ENCODE measurements around the gene PRR19. TPM values are rescaled to one million over a fixed set of nuclear protein-coding genes. Genes with fewer than 3 reads are reported as not detected.

The PRR19 gene
- polyA plus RNA-seq, 1 donor from 2014 or later: 2.4 TPM

DNA sequence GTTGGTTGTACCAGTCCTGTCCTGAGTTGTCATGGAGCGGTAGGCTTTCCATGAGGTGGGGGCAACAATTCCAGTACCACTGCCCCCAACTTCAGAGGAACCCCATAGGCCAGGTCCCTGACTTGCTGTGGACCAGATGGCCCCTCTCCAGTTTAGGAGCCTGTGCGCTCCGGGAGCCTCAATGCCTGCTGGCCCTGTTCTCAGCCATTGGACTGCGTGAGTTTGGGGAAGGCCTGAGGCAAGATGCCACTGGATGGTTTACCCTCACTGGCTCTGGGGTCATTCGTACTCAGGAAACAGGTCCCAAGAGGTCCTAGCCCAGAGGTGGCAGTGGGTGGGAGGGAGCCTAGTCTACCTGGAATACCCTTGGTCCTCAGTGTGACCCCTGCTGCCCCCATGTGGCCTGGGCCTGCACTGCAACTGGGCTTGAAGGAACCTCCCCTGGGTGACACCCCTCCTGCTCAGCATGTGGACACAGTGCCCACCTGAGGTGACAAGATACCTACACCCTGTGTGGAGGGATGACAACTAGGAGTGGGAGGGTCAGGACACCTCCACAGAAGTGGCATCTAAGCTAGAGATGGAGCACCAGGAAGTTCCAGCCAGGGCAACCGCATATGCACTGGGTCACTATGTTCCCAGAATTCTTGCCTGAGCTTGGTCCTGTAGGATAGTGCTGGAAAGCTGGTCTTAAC lies 6.0 kb upstream of the PRR19 start:
- Histone ChIP-seq H3K27me3 (ENCODE audit: insufficient read depth, low read depth, low read length) (no peaks in the 10 kb centered on the region), H3K4me2 (ENCODE audit: low read length) (no peak overlapping the region), H4K20me1 (ENCODE audit: insufficient read depth) (peaks cover 14% of the 10 kb centered on the region), H3K4me3 (ENCODE audit: low read length) (no peak overlapping the region), H3F3A (ENCODE audit: insufficient read depth, low read length, poor library complexity, severe bottlenecking) (no peaks in the 10 kb centered on the region), H3K9ac (ENCODE audit: low read length) (no peak overlapping the region), H3K9me2 (ENCODE audit: insufficient read depth, low read length) (no peaks in the 10 kb centered on the region), H3K27ac (ENCODE audit: low read length) (peak overlapping the region; percentile 29), H2AFZ (ENCODE audit: low read depth, low read length) (no peak overlapping the region), H3K79me2 (replicated peaks; ENCODE audit: insufficient read depth, low read length) (peaks cover 14% of the 10 kb centered on the region), H3K9me3 (ENCODE audit: low read length) (no peaks in the 10 kb centered on the region), H3K36me3 (ENCODE audit: insufficient read depth, low read length) (peaks cover 6% of the 10 kb centered on the region)
- no peak for TF ChIP-seq TAF1 (IDR thresholded peaks at IDR 0.05; ENCODE audit: low read depth)
- peak; percentile 63 for TF ChIP-seq RAD21 (conservative IDR thresholded peaks at IDR 0.05)
- peak; percentile 69 for TF ChIP-seq SMC3 (conservative IDR thresholded peaks at IDR 0.05; ENCODE audit: poor library complexity)
- peak; percentile 27 for TF ChIP-seq POLR2AphosphoS5 (IDR thresholded peaks at IDR 0.05)
- TF ChIP-seq EZH2 (IDR thresholded peaks at IDR 0.05; ENCODE audit: borderline replicate concordance, insufficient read depth, low read length, poor library complexity, severe bottlenecking): no peak
- no peak for TF ChIP-seq MXI1 (conservative IDR thresholded peaks at IDR 0.05; ENCODE audit: poor library complexity, severe bottlenecking)
- TF ChIP-seq, protein P1, sequence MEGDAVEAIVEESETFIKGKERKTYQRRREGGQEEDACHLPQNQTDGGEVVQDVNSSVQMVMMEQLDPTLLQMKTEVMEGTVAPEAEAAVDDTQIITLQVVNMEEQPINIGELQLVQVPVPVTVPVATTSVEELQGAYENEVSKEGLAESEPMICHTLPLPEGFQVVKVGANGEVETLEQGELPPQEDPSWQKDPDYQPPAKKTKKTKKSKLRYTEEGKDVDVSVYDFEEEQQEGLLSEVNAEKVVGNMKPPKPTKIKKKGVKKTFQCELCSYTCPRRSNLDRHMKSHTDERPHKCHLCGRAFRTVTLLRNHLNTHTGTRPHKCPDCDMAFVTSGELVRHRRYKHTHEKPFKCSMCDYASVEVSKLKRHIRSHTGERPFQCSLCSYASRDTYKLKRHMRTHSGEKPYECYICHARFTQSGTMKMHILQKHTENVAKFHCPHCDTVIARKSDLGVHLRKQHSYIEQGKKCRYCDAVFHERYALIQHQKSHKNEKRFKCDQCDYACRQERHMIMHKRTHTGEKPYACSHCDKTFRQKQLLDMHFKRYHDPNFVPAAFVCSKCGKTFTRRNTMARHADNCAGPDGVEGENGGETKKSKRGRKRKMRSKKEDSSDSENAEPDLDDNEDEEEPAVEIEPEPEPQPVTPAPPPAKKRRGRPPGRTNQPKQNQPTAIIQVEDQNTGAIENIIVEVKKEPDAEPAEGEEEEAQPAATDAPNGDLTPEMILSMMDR (IDR thresholded peaks at IDR 0.05; ENCODE audit: poor library complexity, severe bottlenecking): peak; percentile 86
- TF ChIP-seq, protein P2, sequence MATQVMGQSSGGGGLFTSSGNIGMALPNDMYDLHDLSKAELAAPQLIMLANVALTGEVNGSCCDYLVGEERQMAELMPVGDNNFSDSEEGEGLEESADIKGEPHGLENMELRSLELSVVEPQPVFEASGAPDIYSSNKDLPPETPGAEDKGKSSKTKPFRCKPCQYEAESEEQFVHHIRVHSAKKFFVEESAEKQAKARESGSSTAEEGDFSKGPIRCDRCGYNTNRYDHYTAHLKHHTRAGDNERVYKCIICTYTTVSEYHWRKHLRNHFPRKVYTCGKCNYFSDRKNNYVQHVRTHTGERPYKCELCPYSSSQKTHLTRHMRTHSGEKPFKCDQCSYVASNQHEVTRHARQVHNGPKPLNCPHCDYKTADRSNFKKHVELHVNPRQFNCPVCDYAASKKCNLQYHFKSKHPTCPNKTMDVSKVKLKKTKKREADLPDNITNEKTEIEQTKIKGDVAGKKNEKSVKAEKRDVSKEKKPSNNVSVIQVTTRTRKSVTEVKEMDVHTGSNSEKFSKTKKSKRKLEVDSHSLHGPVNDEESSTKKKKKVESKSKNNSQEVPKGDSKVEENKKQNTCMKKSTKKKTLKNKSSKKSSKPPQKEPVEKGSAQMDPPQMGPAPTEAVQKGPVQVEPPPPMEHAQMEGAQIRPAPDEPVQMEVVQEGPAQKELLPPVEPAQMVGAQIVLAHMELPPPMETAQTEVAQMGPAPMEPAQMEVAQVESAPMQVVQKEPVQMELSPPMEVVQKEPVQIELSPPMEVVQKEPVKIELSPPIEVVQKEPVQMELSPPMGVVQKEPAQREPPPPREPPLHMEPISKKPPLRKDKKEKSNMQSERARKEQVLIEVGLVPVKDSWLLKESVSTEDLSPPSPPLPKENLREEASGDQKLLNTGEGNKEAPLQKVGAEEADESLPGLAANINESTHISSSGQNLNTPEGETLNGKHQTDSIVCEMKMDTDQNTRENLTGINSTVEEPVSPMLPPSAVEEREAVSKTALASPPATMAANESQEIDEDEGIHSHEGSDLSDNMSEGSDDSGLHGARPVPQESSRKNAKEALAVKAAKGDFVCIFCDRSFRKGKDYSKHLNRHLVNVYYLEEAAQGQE (IDR thresholded peaks at IDR 0.05; ENCODE audit: borderline replicate concordance): no peak
- TF ChIP-seq EP300 (conservative IDR thresholded peaks at IDR 0.05; ENCODE audit: poor library complexity, severe bottlenecking): no peak

DNA sequence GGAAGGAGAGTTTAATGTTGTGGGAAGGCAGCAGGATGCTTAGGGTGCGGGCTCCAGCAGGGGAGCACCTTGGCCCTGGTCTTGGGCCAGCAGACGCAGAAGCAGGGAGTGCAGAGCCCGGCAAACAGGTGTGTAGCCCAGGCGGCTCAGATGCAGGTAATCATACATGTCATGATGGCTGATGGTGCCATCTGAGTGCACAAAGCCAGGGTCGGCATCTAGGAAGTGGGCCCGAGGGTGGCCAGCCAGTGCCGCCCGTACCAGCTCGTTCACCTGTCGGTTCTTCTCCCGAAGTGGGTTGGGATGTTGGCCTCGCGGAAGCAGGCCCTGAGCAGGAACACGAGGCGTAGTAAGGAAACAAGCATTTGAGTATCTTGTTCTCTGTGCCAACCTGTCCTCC lies 4.9 kb upstream of the PRR19 start:
- Histone ChIP-seq H3K79me2 (replicated peaks; ENCODE audit: insufficient read depth, low read length) (peaks cover 25% of the 10 kb centered on the region), H3K4me2 (ENCODE audit: low read length) (no peak overlapping the region), H3K9me2 (ENCODE audit: insufficient read depth, low read length) (no peaks in the 10 kb centered on the region), H3K9me3 (ENCODE audit: low read length) (no peaks in the 10 kb centered on the region), H3K9ac (ENCODE audit: low read length) (no peak overlapping the region), H3K27ac (ENCODE audit: low read length) (no peak overlapping the region), H3F3A (ENCODE audit: insufficient read depth, low read length, poor library complexity, severe bottlenecking) (no peaks in the 10 kb centered on the region), H3K36me3 (ENCODE audit: insufficient read depth, low read length) (no peaks in the 10 kb centered on the region), H4K20me1 (ENCODE audit: insufficient read depth) (peaks cover 14% of the 10 kb centered on the region), H3K4me3 (ENCODE audit: low read length) (no peak overlapping the region), H3K27me3 (ENCODE audit: insufficient read depth, low read depth, low read length) (no peaks in the 10 kb centered on the region), H2AFZ (ENCODE audit: low read depth, low read length) (no peak overlapping the region)
- no peak for TF ChIP-seq POLR2AphosphoS5 (IDR thresholded peaks at IDR 0.05)
- TF ChIP-seq RAD21 (conservative IDR thresholded peaks at IDR 0.05): no peak
- TF ChIP-seq, protein P2 (IDR thresholded peaks at IDR 0.05; ENCODE audit: borderline replicate concordance): no peak
- no peak for TF ChIP-seq EZH2 (IDR thresholded peaks at IDR 0.05; ENCODE audit: borderline replicate concordance, insufficient read depth, low read length, poor library complexity, severe bottlenecking)
- TF ChIP-seq TAF1 (IDR thresholded peaks at IDR 0.05; ENCODE audit: low read depth): no peak
- TF ChIP-seq, protein P1 (IDR thresholded peaks at IDR 0.05; ENCODE audit: poor library complexity, severe bottlenecking): no peak
- TF ChIP-seq EP300 (conservative IDR thresholded peaks at IDR 0.05; ENCODE audit: poor library complexity, severe bottlenecking): no peak
- no peak for TF ChIP-seq SMC3 (conservative IDR thresholded peaks at IDR 0.05; ENCODE audit: poor library complexity)
- TF ChIP-seq MXI1 (conservative IDR thresholded peaks at IDR 0.05; ENCODE audit: poor library complexity, severe bottlenecking): no peak

Measured in neural cell (in vitro differentiated cells).